ENCODE measurements around the gene PCDH20.
"Not testable (repeated sequence)": the region's sequence is repeated elsewhere in the genome, so short reads cannot be mapped to it uniquely, and the experiment has no call there.

The PCDH20 gene, protein sequence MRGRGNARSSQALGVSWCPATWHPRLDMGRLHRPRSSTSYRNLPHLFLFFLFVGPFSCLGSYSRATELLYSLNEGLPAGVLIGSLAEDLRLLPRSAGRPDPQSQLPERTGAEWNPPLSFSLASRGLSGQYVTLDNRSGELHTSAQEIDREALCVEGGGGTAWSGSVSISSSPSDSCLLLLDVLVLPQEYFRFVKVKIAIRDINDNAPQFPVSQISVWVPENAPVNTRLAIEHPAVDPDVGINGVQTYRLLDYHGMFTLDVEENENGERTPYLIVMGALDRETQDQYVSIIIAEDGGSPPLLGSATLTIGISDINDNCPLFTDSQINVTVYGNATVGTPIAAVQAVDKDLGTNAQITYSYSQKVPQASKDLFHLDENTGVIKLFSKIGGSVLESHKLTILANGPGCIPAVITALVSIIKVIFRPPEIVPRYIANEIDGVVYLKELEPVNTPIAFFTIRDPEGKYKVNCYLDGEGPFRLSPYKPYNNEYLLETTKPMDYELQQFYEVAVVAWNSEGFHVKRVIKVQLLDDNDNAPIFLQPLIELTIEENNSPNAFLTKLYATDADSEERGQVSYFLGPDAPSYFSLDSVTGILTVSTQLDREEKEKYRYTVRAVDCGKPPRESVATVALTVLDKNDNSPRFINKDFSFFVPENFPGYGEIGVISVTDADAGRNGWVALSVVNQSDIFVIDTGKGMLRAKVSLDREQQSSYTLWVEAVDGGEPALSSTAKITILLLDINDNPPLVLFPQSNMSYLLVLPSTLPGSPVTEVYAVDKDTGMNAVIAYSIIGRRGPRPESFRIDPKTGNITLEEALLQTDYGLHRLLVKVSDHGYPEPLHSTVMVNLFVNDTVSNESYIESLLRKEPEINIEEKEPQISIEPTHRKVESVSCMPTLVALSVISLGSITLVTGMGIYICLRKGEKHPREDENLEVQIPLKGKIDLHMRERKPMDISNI

DNA sequence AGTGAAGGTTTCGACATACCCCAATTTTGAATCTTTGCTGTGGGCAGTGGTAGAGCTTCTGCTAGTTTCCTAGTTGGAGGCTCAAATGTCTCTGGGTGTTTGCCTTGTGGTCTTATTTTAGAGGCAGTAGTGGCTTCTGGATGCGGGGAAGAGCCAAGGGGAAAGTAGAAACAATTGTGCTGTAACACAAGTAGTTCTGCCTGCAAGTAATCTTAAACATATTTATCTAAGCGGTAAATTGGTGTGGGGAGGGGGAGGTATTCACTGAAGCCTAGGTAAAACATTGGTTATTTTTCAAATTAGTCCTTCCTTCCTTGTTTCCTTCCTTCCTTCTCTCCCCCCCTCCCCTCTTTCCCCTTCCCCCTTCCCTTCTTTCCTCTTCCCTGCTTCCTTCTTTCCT, at the start of gene PCDH20:
TSS of gene PCDH20 (minus strand) at position 101 of the 400 bp plus-strand sequence. CDS start 691 bp downstream, outside the sequence.
- no peak for FAIRE-seq

DNA sequence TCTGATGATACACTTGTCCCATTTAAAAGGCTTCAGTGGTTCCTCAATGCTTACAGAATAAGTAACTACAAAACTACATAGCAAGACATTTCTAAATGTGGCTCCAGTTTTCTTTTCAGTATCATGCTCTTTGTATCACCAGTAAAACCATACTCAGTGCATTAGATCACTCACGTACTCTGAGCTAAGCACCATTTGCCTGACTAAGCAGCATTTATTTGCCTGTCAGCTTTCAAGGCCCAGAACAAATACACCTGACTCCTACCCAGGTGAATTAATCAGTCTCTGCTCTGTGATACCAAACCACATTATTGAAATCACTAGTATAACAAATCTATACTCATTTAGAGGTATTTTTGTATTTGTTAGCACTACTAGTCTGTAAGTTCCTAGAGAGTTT, 47.4 kb upstream of the PCDH20 start:
- FAIRE-seq = no peak

DNA sequence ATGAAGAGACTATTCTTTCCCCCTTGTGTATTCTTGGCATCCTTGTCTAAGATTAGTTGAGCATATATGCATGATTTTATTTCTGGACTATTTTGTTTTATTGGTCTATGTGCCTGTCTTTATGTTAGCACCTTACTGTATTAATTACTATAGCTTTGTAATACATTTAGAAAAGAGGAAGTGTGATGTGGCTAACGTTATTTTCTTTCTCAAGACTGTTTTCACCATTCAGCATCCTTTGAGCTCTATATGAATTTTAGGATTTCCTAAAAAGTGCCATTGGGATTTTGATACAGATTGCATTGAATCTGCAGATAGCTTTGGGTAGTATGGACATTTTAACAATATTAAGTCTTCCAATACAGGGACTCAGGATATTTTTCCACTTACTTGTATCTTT, 37.5 kb upstream of the PCDH20 start:
- no peak for FAIRE-seq

DNA sequence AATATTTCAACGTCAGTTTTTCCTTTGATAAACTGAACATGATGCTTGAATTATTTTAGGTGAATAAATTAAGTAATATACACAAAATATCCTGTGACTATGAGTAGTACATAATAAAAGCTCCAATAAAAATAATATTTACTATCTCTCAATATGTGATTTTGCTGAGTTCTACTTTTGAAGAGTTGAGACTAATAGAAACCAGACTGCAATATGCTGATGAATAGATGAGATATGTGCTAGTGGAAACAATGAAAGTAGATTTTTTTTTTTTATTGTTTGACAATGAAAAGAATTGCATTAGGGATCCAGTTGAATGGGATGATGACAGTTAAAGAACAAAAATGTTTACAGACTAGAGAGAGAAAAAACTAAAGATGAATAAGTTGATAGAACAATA, 16.4 kb upstream of the PCDH20 start:
- FAIRE-seq = no peak

DNA sequence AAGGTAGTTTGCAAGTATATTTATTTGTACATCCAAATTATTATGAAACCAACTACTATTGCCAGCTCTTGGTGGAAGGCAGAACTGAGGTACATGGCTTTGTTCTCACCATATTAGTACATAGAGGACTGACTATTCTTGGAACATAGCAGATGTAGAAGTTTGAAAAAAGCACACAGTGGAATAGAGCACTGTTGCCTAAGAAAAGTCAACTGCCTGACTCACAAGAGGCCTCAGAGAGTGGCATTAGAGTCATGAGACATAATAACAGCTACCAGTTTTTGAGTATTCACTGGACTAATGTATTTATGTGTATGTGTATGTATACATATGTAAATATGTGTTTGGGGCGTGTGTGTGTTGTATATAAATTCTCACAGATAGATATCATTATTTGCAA, 8.3 kb upstream of the PCDH20 start:
- no peak for FAIRE-seq

DNA sequence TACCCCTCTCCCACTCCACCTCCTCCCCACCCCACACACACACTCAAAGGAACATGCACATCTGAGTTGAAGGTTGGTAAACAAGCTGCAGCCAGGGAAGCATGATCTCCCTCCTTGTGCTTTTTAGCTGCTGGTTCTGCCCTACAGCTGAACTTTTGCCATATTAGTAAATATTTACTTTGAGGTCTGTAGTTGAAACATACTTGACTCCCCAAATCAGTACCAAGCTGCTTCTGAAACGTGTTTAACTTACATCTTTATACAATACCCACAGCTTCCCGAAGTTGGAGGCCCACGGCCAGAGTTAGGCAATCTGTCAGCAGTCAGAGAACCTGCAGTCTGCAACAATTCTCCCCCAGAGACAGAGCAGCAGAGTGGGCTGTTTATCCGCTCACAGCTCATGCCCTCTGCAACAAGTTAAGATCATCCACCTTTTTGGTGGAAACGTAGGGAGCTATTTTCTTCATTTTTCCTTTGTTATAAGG, 1.5 kb upstream of the PCDH20 start:
- no peak for FAIRE-seq

DNA sequence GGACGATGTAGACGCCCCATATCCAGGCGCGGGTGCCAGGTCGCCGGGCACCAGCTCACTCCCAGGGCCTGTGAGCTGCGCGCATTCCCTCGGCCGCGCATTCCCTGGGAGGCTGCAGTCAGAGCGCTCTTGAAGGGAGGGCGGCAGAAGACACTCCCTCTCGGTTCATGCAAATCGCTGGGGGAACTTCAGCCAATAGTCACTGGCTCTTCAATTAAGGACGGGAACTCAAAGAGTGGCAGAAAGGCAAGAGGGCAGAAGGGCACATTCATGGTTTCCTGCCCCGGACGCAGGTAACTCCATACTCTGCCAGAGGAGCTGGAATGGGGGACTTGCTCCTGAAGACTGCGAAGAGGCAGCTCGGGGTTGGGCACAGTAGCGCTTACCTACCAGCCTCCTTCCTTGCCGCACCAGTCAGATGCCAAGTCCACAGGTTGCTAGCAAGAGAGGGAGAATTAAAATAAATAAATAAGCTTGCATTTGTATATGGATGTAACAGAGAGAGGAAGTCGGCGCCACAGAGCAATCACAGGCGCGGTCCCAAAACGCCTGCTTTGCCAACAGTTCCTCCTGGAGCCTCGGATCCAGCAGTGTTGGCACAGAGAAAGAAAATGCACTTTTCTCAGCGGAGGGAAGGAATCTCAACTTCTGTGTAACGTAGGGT, 459 bp downstream of the PCDH20 start:
- FAIRE-seq = no peak

DNA sequence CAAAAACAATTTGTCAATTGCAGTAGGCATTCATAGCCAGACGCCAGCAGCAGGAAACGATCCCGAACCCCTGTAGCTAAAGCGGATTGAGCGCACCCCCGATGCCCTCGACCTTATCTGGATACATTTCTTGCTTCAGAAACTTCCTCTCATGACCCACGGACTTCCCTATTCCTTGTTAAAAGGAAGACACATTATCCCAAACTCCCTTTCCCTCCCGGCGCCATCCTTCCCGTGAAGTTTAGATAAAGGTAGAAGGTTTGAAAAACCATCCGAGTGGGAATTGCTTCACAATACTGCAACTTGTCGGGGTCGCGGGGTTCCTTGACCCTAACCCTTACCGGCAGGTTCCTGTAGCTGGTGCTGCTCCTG, 977 bp downstream of the PCDH20 start:
- no peak for FAIRE-seq

DNA sequence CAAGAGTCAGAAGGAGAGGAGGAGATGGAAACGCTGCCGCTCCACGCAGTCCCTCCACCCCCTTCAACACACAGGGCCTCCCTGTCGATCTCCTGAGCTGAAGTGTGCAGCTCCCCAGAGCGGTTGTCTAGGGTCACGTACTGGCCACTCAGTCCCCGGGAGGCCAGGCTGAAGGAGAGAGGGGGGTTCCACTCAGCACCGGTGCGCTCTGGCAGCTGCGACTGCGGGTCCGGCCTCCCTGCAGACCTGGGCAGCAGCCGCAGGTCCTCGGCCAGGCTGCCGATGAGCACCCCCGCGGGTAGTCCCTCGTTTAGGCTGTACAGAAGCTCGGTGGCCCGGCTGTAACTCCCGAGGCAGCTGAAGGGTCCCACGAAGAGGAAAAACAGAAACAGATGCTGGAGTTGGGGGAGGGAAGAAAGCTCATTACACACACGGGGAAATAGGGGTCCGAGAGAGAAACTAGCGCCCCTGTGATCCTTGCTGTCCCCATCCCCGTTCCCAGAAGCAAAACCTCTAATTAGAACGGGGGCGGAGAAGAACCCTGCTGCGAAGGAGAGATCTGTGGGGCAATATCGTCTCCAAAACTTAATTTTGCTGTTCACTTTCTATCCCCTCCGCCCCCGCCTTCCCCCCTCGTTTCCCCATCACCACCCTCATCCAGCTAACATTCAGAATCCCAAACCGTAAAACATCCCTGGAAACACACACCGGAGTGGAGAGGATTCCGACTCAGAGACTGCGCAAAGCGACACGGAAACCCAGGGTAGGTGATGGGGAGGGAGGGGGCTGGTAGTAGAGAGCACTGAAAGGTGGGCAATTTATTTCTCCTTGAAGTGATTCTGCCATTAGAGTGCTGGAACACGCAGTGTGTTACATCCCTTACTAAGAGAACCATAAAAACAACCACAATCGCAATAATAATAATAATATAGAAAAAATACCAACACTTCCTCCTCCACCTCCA, 1.8 kb downstream of the PCDH20 start:
- FAIRE-seq = no peak

DNA sequence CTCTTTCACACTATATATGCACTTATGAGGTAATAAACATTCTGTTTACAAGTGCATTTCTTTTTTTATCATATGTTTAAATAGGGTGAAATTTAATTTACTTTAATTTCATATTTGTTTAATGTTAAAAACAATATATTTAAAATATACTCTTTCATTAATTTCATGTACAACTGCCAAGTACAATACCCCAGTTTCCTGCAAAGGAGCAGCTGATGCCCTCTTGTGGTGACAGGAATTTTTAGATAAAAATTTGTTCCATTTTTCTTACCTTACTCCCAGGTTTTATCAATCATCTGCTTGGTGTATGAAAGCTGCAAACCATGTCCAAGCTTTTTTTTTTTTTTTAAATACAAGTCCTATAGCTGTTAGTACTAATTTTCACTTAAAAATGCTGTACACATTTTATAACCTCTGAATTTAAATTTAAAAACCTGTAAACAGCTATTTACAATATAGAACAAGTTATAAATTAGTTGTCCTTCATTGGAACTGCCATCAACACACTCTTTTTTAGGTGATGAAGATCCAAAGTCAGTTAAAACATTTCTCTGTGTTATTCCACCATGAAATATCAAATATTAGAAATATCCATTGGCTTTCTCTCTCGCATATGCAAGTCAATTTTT, 4.9 kb downstream of the PCDH20 start:
- no peak for FAIRE-seq

DNA sequence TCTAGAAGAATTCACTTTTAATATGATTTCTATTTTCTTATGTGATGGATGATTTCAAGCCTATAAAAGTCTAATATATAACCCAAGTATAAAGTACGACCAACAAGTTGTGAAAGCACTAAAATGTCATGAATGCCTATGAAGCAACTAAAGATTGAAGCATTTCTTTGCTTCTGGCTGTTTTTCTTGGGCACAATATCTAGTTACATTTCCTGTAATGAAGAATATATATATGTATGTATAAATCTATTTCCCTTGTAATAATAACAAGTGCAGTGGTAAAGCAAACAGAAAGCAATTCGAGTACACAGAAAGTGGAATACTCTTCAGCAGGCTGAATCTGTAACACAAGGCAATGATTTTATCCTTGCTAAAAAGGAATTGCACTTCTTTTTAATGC, 5.4 kb downstream of the PCDH20 start:
- FAIRE-seq = no peak

DNA sequence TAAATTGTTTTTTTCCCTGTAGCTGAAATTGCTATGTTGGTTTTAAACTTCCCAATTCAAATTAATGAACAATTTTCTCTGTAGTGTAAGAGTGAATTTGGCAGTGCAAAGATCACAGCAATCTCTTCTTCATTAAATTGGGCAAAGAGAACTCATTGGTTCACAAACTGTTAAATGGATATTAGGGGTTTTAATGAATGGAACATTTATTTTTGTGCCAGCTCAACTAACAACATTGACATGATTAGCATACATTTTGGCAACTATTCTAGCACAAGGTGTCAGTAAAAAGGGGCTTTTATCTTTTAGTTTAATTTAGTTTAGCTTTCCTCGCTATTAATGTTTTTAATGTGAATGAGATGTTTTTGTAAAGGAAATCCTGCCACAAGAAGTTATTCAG, 7.1 kb downstream of the PCDH20 start:
- no peak for FAIRE-seq

DNA sequence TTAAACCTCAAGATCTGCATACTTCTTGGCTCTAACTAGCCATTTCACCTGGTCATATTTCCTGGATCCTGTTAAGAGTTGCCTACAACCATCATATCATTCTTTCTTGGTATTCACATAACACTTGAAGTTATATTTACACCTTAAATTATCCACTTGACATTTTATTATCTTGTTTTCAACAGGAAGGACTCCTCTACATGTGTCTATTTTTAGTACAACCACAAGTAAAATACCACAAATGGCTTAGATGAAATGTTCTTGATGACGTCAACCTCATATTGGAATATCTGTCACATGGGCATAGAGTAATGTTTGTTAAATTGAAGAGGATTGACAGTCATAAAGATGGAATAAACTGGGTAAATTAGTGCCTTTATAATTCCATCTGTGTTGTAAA, 9.4 kb downstream of the PCDH20 start:
- no peak for FAIRE-seq

DNA sequence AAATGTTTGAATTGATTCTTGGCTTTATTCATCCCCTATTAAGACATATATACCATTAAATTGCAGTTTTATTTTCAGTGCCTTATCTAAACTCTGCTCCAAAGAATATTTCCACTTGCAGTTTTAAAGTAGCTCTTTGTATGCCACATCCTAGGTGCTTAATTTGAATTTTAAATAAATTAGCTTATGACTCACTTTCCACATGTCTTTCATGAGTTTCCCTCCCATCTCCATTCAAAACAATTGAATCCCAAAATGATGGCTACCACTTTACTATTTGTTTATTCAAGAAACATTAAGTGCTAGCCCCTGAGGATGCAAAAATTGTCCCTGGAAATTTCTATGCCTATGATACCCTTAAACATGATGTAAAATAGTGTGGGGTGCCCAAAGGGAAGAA, 19.5 kb downstream of the PCDH20 start:
- FAIRE-seq = no peak

DNA sequence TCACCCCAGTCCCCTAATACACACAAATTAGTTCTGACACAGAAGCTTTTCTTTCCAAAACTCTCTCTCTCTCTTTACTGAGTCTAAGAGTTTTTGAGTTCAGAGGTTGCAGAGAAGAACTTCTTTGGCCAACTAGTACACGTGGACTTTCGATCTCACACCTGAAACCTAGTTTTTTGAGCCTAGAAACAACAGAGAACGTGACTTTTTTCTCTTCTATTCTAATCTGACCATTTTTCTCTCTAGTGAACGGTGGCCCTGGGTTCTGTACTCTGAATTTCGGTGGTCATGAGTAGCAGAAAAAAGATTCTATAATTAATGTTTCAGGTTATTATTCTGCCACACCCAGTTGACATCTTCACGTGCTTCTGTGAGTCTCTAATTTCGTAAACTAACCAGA, 24.2 kb downstream of the PCDH20 start:
- no peak for FAIRE-seq

DNA sequence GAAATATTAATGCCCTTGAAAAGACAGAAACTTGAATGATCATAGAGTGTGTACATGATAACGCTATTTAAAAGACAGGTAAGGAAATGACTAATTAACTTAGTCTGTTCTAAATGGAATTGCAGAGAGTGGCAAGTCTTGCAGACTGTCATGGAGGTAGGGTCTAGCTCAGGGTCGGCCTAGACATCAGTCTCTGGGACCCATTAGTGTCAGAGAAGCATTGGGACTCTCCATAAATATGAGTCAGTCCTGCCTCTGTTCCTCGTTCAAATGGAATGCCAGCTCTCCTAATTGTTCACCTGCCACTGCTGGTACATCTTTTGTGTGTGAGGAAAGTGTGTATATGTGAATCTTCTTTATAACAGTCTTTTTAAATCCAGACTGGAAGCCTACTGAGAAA, 28.0 kb downstream of the PCDH20 start:
- FAIRE-seq = no peak

DNA sequence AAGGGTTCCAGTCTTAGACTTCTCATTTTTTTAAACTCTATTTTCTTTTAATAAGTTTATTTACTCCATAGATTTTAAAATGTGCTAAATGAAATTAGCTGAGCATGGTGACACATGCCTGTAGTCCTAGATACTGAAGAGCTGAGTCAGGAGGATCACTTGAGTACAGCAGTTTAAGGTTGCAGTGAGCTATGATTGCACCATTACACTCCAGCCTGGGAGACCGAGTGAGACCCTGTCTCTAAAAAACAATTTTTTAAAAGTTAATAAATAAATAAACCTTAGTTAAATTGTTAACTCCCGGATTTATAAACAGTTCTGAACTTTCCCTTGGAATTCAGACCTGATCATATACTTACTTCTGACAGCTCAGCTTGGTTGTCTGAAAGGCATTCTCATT, 32.5 kb downstream of the PCDH20 start:
- FAIRE-seq = no peak

DNA sequence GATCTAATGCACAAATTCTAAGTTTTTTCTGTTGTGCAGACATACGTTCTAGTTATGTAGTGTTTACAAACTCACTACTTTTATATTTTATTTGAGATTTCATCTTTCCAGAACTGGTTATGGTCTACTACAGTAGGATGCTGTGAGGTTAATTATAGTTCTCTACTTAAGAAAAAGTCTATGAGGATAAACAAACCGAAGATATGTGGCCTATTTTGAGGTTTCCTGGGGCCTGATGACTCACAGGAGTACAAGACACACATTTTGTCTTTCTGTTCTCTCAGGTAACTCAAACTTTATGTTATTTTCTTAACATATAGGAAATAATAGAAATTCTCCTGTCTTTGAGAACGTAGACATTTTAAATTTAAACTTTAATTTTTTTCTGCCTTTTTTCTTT, 45.1 kb downstream of the PCDH20 start:
- FAIRE-seq = no peak

DNA sequence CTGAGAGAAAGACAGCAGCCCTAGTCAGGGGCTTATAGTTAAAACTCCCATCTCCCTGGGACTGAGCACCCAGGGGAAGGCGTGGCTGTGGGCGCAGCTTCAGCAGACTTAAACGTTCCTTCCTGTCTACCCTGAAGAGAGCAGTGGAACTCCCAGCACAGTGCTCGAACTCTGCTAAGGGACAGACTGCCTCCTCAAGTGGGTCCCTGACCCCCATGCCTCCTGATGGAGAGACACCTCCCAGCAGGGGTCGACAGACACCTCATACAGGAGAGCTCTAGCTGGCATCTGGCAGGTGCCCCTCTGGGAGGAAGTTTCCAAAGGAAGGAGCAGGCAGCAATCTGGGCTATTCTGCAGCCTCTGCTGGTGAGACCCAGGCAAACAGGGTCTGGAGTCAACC, 51.0 kb downstream of the PCDH20 start:
- not testable (repeated sequence) for FAIRE-seq

DNA sequence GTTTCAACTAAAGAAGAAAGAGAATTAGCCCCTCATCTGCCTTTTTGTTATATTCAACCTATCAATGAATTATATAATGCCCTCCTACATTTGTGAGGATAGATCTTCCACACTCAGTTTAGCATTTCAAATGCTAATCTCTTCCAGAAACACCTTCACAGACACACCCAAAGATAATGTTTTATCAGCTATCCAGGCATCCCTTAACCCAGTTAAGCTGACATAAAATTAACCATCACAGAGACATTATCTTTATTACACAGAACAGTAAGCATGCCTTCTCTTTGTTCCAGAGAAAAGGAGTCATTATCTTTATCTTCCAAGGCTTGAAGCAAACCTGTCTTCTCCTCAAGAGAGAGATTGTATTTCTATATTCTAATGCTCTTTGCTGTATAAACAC, 53.1 kb downstream of the PCDH20 start:
- no peak for FAIRE-seq

Measured in colon (tissue), 2 donors.